Cardiac septum (tissue), 1 donor: ENCODE results near the gene KCNMA1. TPM values are rescaled to one million over a fixed set of nuclear protein-coding genes. Genes with fewer than 3 reads are reported as not detected.

Source experiments
- DNase-seq: peaks from one replicate; pipeline ENCODE4 v3.0.0-alpha.2; 2020; ENCODE audit warnings: low spot score
- intact Hi-C: fragments of 100-400 bp; cut with DNase I; formaldehyde crosslinking; loops from one replicate; pipeline ENCODE4 v1.14.0; 2022
- total RNA-seq: library from RNA; stranded (reverse); fragmentation: NEBNext Ultra II Directional; extraction: Animal tissue kit (Norgen Biotek cat#: 25700); gene quantifications from one replicate; pipeline ENCODE4 v1.2.1, GENCODE V29; 2021
- donor health status: DM: no; HTN: no; CAD: no.

Gene KCNMA1
- total RNA-seq, 1 donor from 2014 or later = 2.0 TPM

GRCh38 chr10:77081481-77081891 is 556.1 kb downstream of the KCNMA1 start:
- intact Hi-C loops = no loop called here
- DNase-seq = no peak

- no peak for DNase-seq
- intact Hi-C loops = no loop called here
Observed at GRCh38 chr10:77080361-77081027, 557.1 kb downstream of the KCNMA1 start.

- intact Hi-C loops = no loop called here
- no peak for DNase-seq
Observed at GRCh38 chr10:77079592-77080300, 557.9 kb downstream of the KCNMA1 start.

GRCh38 chr10:77077316-77077945 is 560.2 kb downstream of the KCNMA1 start:
- no peak for DNase-seq
- intact Hi-C loops = no loop called here

- intact Hi-C loops = no loop called here
- no peak for DNase-seq
Observed at GRCh38 chr10:77075926-77076325, 561.7 kb downstream of the KCNMA1 start.

- intact Hi-C loops = no loop called here
- DNase-seq = no peak
Observed at GRCh38 chr10:77074104-77074624, 563.4 kb downstream of the KCNMA1 start.

- intact Hi-C loops = no loop called here
- DNase-seq = no peak
Observed at GRCh38 chr10:77073663-77073960, 564.0 kb downstream of the KCNMA1 start.

- no peak for DNase-seq
- intact Hi-C loops = no loop called here
Observed at GRCh38 chr10:77072836-77073662, 564.6 kb downstream of the KCNMA1 start.

GRCh38 chr10:77072361-77072835 is 565.2 kb downstream of the KCNMA1 start:
- DNase-seq = no peak

GRCh38 chr10:77071956-77072355 is 565.7 kb downstream of the KCNMA1 start:
- intact Hi-C loops = no loop called here
- DNase-seq = no peak

More at GRCh38 chr10:77072361-77072835, 565.2 kb downstream of the KCNMA1 start:
- intact Hi-C loops = no loop called here

- DNase-seq = no peak
- intact Hi-C loops = no loop called here
Observed at GRCh38 chr10:77071001-77071511, 566.6 kb downstream of the KCNMA1 start.

- intact Hi-C loops = no loop called here
- no peak for DNase-seq
Observed at GRCh38 chr10:77070346-77070745, 567.3 kb downstream of the KCNMA1 start.

GRCh38 chr10:77068969-77069368 is 568.6 kb downstream of the KCNMA1 start:
- no peak for DNase-seq
- intact Hi-C loops = no loop called here

- DNase-seq = no peak
- intact Hi-C loops = no loop called here
Observed at GRCh38 chr10:77068272-77068671, 569.3 kb downstream of the KCNMA1 start.

- intact Hi-C loops = no loop called here
- DNase-seq = no peak
Observed at GRCh38 chr10:77062381-77062780, 575.2 kb downstream of the KCNMA1 start.

- DNase-seq = no peak
- intact Hi-C loops = no loop called here
Observed at GRCh38 chr10:77060913-77061312, 576.7 kb downstream of the KCNMA1 start.

- DNase-seq = no peak
- intact Hi-C loops = no loop called here
Observed at GRCh38 chr10:77056650-77057049, 581.0 kb downstream of the KCNMA1 start.

GRCh38 chr10:77052593-77052992 is 585.0 kb downstream of the KCNMA1 start:
- no peak for DNase-seq
- intact Hi-C loops = no loop called here

GRCh38 chr10:77051837-77052236 is 585.8 kb downstream of the KCNMA1 start:
- intact Hi-C loops = no loop called here
- DNase-seq = no peak

- intact Hi-C loops = no loop called here
- DNase-seq = no peak
Observed at GRCh38 chr10:77049896-77050295, 587.7 kb downstream of the KCNMA1 start.
